ENCODE results near the gene OR52E1.

OR52E1 gene

DNA sequence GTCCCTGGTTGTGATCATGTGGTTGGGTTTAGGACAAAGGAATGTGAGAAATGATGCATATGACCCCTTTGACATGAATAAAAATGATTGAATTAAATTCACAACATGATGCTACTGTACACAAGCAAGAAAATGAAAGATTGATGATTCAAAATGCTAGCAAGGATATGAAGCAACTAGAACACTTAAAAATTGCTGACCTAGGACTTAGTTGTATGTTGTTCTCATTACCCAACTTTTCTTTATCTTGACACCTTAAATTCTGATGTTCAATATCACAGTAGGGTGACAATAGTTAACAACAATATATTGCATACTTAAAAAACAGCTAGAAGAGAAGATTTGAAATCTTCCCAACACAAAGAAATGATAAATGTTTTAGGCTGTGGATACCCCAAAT, 48.2 kb downstream of the OR52E1 start:
- no peak for DNase-seq (ENCODE audit: low spot score)

DNA sequence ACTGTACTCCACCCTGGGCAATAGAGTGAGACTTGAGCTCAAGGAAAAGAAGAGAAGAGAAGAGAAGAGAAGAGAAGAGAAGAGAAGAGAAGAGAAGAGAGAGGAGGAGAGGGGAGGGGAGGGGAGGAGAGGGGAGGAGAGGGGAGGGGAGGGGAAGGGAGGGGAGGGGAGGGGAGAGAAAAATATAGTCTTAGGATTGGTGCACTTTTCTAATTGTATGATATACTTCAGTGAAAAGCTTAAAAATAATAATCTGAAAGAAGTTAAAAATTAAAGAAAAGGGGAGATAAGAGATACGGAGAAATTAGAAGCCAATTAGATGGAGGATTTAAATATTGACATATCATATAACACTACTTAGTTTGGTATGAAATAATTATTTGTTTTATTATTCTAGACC, 49.5 kb downstream of the OR52E1 start:
- DNase-seq (ENCODE audit: low spot score): no peak

Measured in kidney tubule cell (primary cell).